HCT116 (cell line): ENCODE results near the gene POLR2I.

ENCODE experiments used
- CBX3 ChIP-seq: IDR thresholded peaks from 2 replicates; pipeline ENCODE4 v1.6.1; 2012; ENCODE audit warnings: low read depth
- EZH2phosphoT487 ChIP-seq: fragments of 200-600 bp; IDR thresholded peaks from 2 replicates; pipeline ENCODE4 v1.6.1; 2018; ENCODE audit warnings: antibody characterized with exemption, borderline replicate concordance
- JUND ChIP-seq: IDR thresholded peaks from 2 replicates; pipeline ENCODE4 v1.6.1; 2012
- POLR2A ChIP-seq: IDR thresholded peaks from 2 replicates; pipeline ENCODE4 v1.7.0; 2011; ENCODE audit warnings: borderline replicate concordance; ENCODE audit not compliant: insufficient read depth, insufficient read length; ENCODE audit errors: extremely low read depth
- POLR2AphosphoS5 ChIP-seq: IDR thresholded peaks from 2 replicates; pipeline ENCODE4 v1.6.1; 2011; ENCODE audit warnings: mild to moderate bottlenecking, low read depth, low read length, moderate library complexity
- RAD21 ChIP-seq: IDR thresholded peaks from 2 replicates; pipeline ENCODE4 v1.6.1; 2012; ENCODE audit warnings: low read depth, mild to moderate bottlenecking
- YY1 ChIP-seq: IDR thresholded peaks from 2 replicates; pipeline ENCODE4 v1.6.1; 2011; ENCODE audit warnings: low read length, low read depth, moderate library complexity, mild to moderate bottlenecking; ENCODE audit not compliant: insufficient replicate concordance; ENCODE audit errors: extremely low read depth
- ZFX ChIP-seq: fragments of 450-650 bp; IDR thresholded peaks from 2 replicates; pipeline ENCODE4 v1.6.1; 2017
- ZNF274 ChIP-seq: fragments of 200-500 bp; sonication (Bioruptor generic); IDR thresholded peaks from 2 replicates; pipeline ENCODE4 v1.6.1; 2014; ENCODE audit warnings: mild to moderate bottlenecking, low read depth, low read length, inconsistent platforms
- TF ChIP-seq, protein P1 (sequence below), 3 experiments: fragments of 200-600 bp in 1 of 3; sonication (generic) in 1 of 3; IDR thresholded peaks in 2 of 3; conservative IDR thresholded peaks in 1 of 3; 2 replicates each; pipeline ENCODE4 v1.5.1; 2012 to 2017; ENCODE audit warnings: low read depth in 2 of 3, low read length in 2 of 3, antibody characterized with exemption in 1 of 3, borderline replicate concordance in 1 of 3, control low read depth in 1 of 3, mild to moderate bottlenecking in 1 of 3, mixed read lengths in 1 of 3, mixed run types in 1 of 3, moderate library complexity in 1 of 3; ENCODE audit not compliant: insufficient read depth in 1 of 3
- TF ChIP-seq, protein P2 (sequence below): IDR thresholded peaks from 2 replicates; pipeline ENCODE4 v1.6.1; 2012
- TF ChIP-seq, protein P3 (sequence below): IDR thresholded peaks from 2 replicates; pipeline ENCODE4 v1.6.1; 2012
- TF ChIP-seq, protein P4 (sequence below): IDR thresholded peaks from 2 replicates; pipeline ENCODE4 v1.6.1; 2012; ENCODE audit warnings: low read depth

DNA sequence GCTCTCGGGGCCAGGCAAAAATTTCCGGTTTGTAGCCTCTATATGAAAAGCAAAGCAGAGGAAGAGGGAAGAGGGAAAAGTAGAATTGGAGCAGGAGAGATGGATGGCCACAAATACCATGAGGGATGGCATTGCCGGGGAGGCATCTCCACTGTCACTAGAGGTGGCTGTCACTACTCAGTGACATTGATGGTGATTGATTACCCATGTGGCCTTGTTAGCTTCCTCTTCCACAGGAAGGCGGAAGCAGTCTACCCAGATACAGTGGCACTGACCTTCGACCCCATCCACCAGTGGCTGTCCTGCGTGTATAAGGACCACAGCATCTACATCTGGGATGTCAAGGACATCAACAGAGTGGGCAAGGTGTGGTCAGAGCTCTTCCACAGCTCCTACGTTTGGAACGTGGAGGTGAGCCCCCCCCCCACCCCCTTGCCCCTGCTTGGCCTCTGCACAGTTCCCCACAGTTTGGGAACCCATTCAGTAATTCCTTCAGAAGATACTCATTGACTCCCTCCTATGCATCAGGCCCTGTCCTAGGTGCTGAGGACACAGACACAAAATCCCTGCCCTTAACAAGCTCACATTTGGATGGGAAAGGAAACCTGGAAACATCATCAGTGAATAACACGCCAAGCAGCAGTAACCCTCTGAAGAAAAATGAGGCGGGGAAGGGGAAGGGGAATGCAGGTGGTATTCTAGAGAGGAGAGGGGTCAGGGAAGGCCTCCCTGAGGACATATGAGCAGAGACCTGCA, 41.4 kb downstream of the POLR2I start:
- TF ChIP-seq POLR2A, result no peak
- TF ChIP-seq, protein P1, sequence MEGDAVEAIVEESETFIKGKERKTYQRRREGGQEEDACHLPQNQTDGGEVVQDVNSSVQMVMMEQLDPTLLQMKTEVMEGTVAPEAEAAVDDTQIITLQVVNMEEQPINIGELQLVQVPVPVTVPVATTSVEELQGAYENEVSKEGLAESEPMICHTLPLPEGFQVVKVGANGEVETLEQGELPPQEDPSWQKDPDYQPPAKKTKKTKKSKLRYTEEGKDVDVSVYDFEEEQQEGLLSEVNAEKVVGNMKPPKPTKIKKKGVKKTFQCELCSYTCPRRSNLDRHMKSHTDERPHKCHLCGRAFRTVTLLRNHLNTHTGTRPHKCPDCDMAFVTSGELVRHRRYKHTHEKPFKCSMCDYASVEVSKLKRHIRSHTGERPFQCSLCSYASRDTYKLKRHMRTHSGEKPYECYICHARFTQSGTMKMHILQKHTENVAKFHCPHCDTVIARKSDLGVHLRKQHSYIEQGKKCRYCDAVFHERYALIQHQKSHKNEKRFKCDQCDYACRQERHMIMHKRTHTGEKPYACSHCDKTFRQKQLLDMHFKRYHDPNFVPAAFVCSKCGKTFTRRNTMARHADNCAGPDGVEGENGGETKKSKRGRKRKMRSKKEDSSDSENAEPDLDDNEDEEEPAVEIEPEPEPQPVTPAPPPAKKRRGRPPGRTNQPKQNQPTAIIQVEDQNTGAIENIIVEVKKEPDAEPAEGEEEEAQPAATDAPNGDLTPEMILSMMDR (IDR thresholded peaks at IDR 0.05 in 2 of 3, conservative IDR thresholded peaks at IDR 0.05 in 1 of 3; ENCODE audit: borderline replicate concordance in 1 of 3, insufficient read depth in 1 of 3, low read depth in 2 of 3, low read length in 2 of 3), result no peak
- TF ChIP-seq YY1, result no peak
- TF ChIP-seq, protein P2, sequence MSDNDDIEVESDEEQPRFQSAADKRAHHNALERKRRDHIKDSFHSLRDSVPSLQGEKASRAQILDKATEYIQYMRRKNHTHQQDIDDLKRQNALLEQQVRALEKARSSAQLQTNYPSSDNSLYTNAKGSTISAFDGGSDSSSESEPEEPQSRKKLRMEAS, result no peak
- no peak for TF ChIP-seq JUND
- TF ChIP-seq RAD21, result no peak
- TF ChIP-seq EZH2phosphoT487, result no peak
- no peak for TF ChIP-seq CBX3
- TF ChIP-seq, protein P3, sequence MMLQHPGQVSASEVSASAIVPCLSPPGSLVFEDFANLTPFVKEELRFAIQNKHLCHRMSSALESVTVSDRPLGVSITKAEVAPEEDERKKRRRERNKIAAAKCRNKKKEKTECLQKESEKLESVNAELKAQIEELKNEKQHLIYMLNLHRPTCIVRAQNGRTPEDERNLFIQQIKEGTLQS, result no peak
- no peak for TF ChIP-seq POLR2AphosphoS5
- TF ChIP-seq, protein P4, sequence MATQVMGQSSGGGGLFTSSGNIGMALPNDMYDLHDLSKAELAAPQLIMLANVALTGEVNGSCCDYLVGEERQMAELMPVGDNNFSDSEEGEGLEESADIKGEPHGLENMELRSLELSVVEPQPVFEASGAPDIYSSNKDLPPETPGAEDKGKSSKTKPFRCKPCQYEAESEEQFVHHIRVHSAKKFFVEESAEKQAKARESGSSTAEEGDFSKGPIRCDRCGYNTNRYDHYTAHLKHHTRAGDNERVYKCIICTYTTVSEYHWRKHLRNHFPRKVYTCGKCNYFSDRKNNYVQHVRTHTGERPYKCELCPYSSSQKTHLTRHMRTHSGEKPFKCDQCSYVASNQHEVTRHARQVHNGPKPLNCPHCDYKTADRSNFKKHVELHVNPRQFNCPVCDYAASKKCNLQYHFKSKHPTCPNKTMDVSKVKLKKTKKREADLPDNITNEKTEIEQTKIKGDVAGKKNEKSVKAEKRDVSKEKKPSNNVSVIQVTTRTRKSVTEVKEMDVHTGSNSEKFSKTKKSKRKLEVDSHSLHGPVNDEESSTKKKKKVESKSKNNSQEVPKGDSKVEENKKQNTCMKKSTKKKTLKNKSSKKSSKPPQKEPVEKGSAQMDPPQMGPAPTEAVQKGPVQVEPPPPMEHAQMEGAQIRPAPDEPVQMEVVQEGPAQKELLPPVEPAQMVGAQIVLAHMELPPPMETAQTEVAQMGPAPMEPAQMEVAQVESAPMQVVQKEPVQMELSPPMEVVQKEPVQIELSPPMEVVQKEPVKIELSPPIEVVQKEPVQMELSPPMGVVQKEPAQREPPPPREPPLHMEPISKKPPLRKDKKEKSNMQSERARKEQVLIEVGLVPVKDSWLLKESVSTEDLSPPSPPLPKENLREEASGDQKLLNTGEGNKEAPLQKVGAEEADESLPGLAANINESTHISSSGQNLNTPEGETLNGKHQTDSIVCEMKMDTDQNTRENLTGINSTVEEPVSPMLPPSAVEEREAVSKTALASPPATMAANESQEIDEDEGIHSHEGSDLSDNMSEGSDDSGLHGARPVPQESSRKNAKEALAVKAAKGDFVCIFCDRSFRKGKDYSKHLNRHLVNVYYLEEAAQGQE, result no peak; the same call in 1 of the 2 replicates
- TF ChIP-seq ZNF274, result no peak
- no peak for TF ChIP-seq ZFX
